WTC11 (cell line): ENCODE results near the gene SLIT3. TPM values are rescaled to one million over a fixed set of nuclear protein-coding genes. Genes with fewer than 3 reads are reported as not detected.

ENCODE experiments used
- ATAC-seq: fragments of 200-7000 bp; cut with Tn5 transposase; 2 replicates; pipeline ENCODE4 v1.10.0; 2021; ENCODE audit warnings: mild to moderate bottlenecking, moderate library complexity
- CTCF ChIA-PET: fragments of 300-600 bp; sonication (Branson Sonifier 250); formaldehyde crosslinking; loops from one replicate; lab custom pipeline; 2021; ENCODE audit warnings: antibody characterized with exemption; lab: Charles Lee
- POLR2A ChIA-PET: fragments of 350-600 bp; sonication (Branson Sonifier 250); formaldehyde crosslinking; loops from one replicate; lab custom pipeline; 2021; ENCODE audit warnings: antibody characterized with exemption; lab: Charles Lee
- DNase-seq: peaks from one replicate; pipeline ENCODE4 v3.0.0; 2021; ENCODE audit warnings: low spot score
- H3K27ac Mint-ChIP-seq: 2 replicates; pipeline ENCODE4 v1.8.0; 2021; ENCODE audit warnings: mixed read lengths
- H3K27me3 Mint-ChIP-seq: 2 replicates; pipeline ENCODE4 v1.8.0; 2021; ENCODE audit warnings: low read depth, mild to moderate bottlenecking, moderate library complexity, mixed read lengths
- H3K36me3 Mint-ChIP-seq: 2 replicates; pipeline ENCODE4 v1.8.0; 2021; ENCODE audit warnings: mixed read lengths
- H3K4me1 Mint-ChIP-seq: 2 replicates; pipeline ENCODE4 v1.8.0; 2022; ENCODE audit warnings: mixed read lengths
- H3K4me3 Mint-ChIP-seq: 2 replicates; pipeline ENCODE4 v1.8.0; 2021; ENCODE audit warnings: mild to moderate bottlenecking, moderate library complexity, mixed read lengths
- H3K9me3 Mint-ChIP-seq: 2 replicates; pipeline ENCODE4 v1.8.0; 2021; ENCODE audit warnings: mixed read lengths
- ARID4B ChIP-seq: sonication (generic); formaldehyde crosslinking; IDR thresholded peaks from 2 replicates; pipeline ENCODE4 v1.8.0; 2023; ENCODE audit warnings: missing genetic modification reagents, mild to moderate bottlenecking, borderline replicate concordance
- FOXP1 ChIP-seq: sonication (generic); formaldehyde crosslinking; IDR thresholded peaks from 2 replicates; pipeline ENCODE4 v1.8.0; 2022; ENCODE audit warnings: missing genetic modification reagents, mild to moderate bottlenecking, moderate library complexity, borderline replicate concordance
- HMGA2 ChIP-seq: fragments of 250-450 bp; sonication (Bioruptor Pico); IDR thresholded peaks from 2 replicates; pipeline ENCODE4 v1.4.0; 2021; ENCODE audit warnings: mild to moderate bottlenecking, moderate library complexity
- MAX ChIP-seq: sonication (generic); formaldehyde crosslinking; IDR thresholded peaks from 2 replicates; pipeline ENCODE4 v1.8.0; 2022; ENCODE audit warnings: mild to moderate bottlenecking, missing genetic modification reagents
- MLX ChIP-seq: sonication (generic); formaldehyde crosslinking; IDR thresholded peaks from 2 replicates; pipeline ENCODE4 v1.8.1; 2023; ENCODE audit warnings: mild to moderate bottlenecking, missing genetic modification reagents, moderate library complexity
- NFATC4 ChIP-seq: fragments of 250-450 bp; sonication (Bioruptor Pico); IDR thresholded peaks from 2 replicates; pipeline ENCODE4 v1.9.0; 2021; ENCODE audit warnings: mild to moderate bottlenecking
- NR1H2 ChIP-seq: sonication (generic); formaldehyde crosslinking; IDR thresholded peaks from 2 replicates; pipeline ENCODE4 v1.9.0; 2021; ENCODE audit warnings: mild to moderate bottlenecking, moderate library complexity, missing genetic modification reagents
- NR3C1 ChIP-seq: sonication (generic); formaldehyde crosslinking; conservative IDR thresholded peaks from 2 replicates; pipeline ENCODE4 v1.8.1; 2023; ENCODE audit warnings: low read depth, mild to moderate bottlenecking, missing genetic modification reagents
- OVOL2 ChIP-seq: fragments of 250-450 bp; sonication (Bioruptor Pico); IDR thresholded peaks from 2 replicates; pipeline ENCODE4 v1.9.0; 2021; ENCODE audit warnings: mild to moderate bottlenecking, borderline replicate concordance
- RORB ChIP-seq: fragments of 250-450 bp; sonication (Bioruptor Pico); IDR thresholded peaks from 2 replicates; pipeline ENCODE4 v1.9.0; 2021; ENCODE audit warnings: mild to moderate bottlenecking
- SMAD3 ChIP-seq: sonication (generic); formaldehyde crosslinking; IDR thresholded peaks from 2 replicates; pipeline ENCODE4 v1.8.0; 2022; ENCODE audit warnings: missing genetic modification reagents, mild to moderate bottlenecking, borderline replicate concordance
- SMAD4 ChIP-seq: sonication (generic); formaldehyde crosslinking; IDR thresholded peaks from 2 replicates; pipeline ENCODE4 v1.8.0; 2022; ENCODE audit warnings: mild to moderate bottlenecking, missing genetic modification reagents
- SOX15 ChIP-seq: fragments of 250-450 bp; sonication (Bioruptor Pico); IDR thresholded peaks from 2 replicates; pipeline ENCODE4 v1.9.0; 2021; ENCODE audit warnings: mild to moderate bottlenecking
- SP1 ChIP-seq: sonication (generic); formaldehyde crosslinking; conservative IDR thresholded peaks from 2 replicates; pipeline ENCODE4 v1.8.1; 2022; ENCODE audit warnings: missing genetic modification reagents
- TCF7 ChIP-seq: sonication (generic); formaldehyde crosslinking; IDR thresholded peaks from 2 replicates; pipeline ENCODE4 v1.8.0; 2022; ENCODE audit warnings: mild to moderate bottlenecking, low read depth, missing genetic modification reagents, moderate library complexity
- TEAD1 ChIP-seq: sonication (generic); formaldehyde crosslinking; IDR thresholded peaks from 2 replicates; pipeline ENCODE4 v1.8.0; 2022; ENCODE audit warnings: mild to moderate bottlenecking, missing genetic modification reagents
- TEAD4 ChIP-seq: sonication (generic); formaldehyde crosslinking; IDR thresholded peaks from 2 replicates; pipeline ENCODE4 v1.8.0; 2022; ENCODE audit warnings: mild to moderate bottlenecking, missing genetic modification reagents
- ZNF121 ChIP-seq: sonication (generic); formaldehyde crosslinking; IDR thresholded peaks from 2 replicates; pipeline ENCODE4 v1.8.0; 2023; ENCODE audit warnings: missing genetic modification reagents
- ZNF138 ChIP-seq: sonication (generic); formaldehyde crosslinking; conservative IDR thresholded peaks from 2 replicates; pipeline ENCODE4 v1.8.1; 2022; ENCODE audit warnings: mild to moderate bottlenecking, moderate library complexity, missing genetic modification reagents
- ZNF219 ChIP-seq: sonication (generic); formaldehyde crosslinking; IDR thresholded peaks from 2 replicates; pipeline ENCODE4 v1.8.0; 2023; ENCODE audit warnings: missing genetic modification reagents, mild to moderate bottlenecking, borderline replicate concordance
- ZNF317 ChIP-seq: sonication (generic); formaldehyde crosslinking; IDR thresholded peaks from 2 replicates; pipeline ENCODE4 v1.8.1; 2023; ENCODE audit warnings: low read depth, mild to moderate bottlenecking, moderate library complexity, missing genetic modification reagents, borderline replicate concordance
- ZNF396 ChIP-seq: fragments of 250-450 bp; sonication (Bioruptor Pico); IDR thresholded peaks from 2 replicates; pipeline ENCODE4 v1.8.0; 2021; ENCODE audit warnings: mild to moderate bottlenecking, moderate library complexity, borderline replicate concordance
- total RNA-seq: library from RNA; stranded (reverse); gene quantifications from 3 replicates; pipeline ENCODE4 v1.2.3, GENCODE V29; 2021
- TF ChIP-seq, protein P1 (sequence below): fragments of 250-450 bp; sonication (Bioruptor Pico); IDR thresholded peaks from 2 replicates; pipeline ENCODE4 v1.9.0; 2021; ENCODE audit warnings: mild to moderate bottlenecking

Gene SLIT3
- total RNA-seq, 1 experiment from 2014 or later: 1.9 TPM

- Mint-ChIP-seq H3K27ac (no peak overlapping the region), H3K4me1 (peaks cover 21% of the 10 kb centered on the region), H3K4me3 (no peak overlapping the region), H3K9me3 (no peaks in the 10 kb centered on the region), H3K36me3 (no peaks in the 10 kb centered on the region), H3K27me3 (no peaks in the 10 kb centered on the region)
- ChIA-PET POLR2A (interaction anchor here (0.6 kb wide), 1 partner anchor 362 kb away, joined by 3 read pairs; no protein-coding TSS in a partner anchor), CTCF (interaction anchor here (0.6 kb wide), 1 partner anchor 48 kb away, joined by 3 read pairs; no protein-coding TSS in a partner anchor)
- TF ChIP-seq ZNF138 (no peak), FOXP1 (no peak)
- no peak for DNase-seq
- no peak for ATAC-seq
Measured at GRCh38 chr5:168934169-168934568, 366.8 kb downstream of the SLIT3 start.

DNA sequence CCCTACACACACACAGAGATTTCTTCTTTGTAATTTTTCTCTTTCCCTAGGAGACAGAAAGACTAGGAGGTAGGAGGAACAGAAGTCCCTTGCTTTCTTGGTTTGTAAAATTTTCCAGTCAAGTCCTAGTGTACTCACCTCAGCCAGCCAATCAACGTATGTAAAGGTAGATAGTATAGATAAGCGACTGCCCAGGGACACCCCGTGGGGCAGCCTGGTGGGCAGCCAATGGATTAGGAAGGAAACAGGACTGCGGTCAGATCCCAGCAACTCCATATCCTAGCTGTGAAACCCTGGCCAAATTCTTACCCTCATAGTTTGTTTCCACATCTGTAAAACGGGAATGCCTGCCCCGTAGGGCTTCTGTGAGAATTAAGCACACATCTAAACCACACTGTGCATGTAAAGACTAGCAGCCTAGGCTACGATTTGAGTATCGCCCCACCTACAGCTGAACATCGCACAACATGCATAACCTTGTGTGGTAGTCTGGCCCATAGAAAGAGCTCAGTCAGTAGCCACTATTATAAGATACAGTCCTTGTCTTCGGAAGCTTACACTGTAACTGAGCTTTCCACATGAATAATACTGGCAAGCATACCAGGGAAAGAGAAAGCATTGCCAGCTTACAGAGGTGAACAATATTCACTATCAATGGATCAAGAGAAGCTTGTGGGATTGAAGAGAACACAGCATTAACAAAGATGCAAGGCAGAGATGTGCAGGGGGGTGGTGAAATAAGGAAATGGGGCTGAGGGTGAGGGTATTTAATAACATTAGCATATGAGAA lies 368.3 kb downstream of the SLIT3 start:
- no peak for DNase-seq
- H3K4me3 Mint-ChIP-seq: no peak overlapping the region
- CTCF ChIA-PET: interaction anchor here (1.1 to 1.6 kb wide), 3 partner anchors 15 to 262 kb away, joined by 3 to 5 read pairs (median 4); no protein-coding TSS in a partner anchor
- POLR2A ChIA-PET: no interaction called here
- TF ChIP-seq MAX (CRISPR knock-in tag) (no peak), SMAD4 (CRISPR knock-in tag) (no peak), NR3C1 (CRISPR knock-in tag) (no peak), SP1 (CRISPR knock-in tag) (no peak), ZNF121 (CRISPR knock-in tag) (no peak), MLX (CRISPR knock-in tag) (no peak), OVOL2 (CRISPR knock-in tag) (no peak)
- no peaks in the 10 kb centered on the region for H3K27me3 Mint-ChIP-seq
- peak; percentile 61 for ATAC-seq
- no peaks in the 10 kb centered on the region for H3K36me3 Mint-ChIP-seq
- no peaks in the 10 kb centered on the region for H3K9me3 Mint-ChIP-seq
- no peak overlapping the region for H3K27ac Mint-ChIP-seq
- H3K4me1 Mint-ChIP-seq: peaks cover 21% of the 10 kb centered on the region

- TF ChIP-seq RORB (CRISPR knock-in tag) (no peak), SOX15 (CRISPR knock-in tag) (no peak), SMAD3 (CRISPR knock-in tag) (no peak), OVOL2 (CRISPR knock-in tag) (no peak), ZNF317 (CRISPR knock-in tag) (no peak), NFATC4 (CRISPR knock-in tag) (no peak), TCF7 (CRISPR knock-in tag) (no peak), ZNF121 (CRISPR knock-in tag) (no peak), TEAD4 (CRISPR knock-in tag) (no peak), ARID4B (CRISPR knock-in tag) (no peak), ZNF219 (CRISPR knock-in tag) (no peak), NR1H2 (CRISPR knock-in tag) (no peak), SP1 (CRISPR knock-in tag) (no peak), ZNF396 (CRISPR knock-in tag) (no peak), HMGA2 (CRISPR knock-in tag) (no peak), TEAD1 (CRISPR knock-in tag) (no peak)
- TF ChIP-seq, protein P1, sequence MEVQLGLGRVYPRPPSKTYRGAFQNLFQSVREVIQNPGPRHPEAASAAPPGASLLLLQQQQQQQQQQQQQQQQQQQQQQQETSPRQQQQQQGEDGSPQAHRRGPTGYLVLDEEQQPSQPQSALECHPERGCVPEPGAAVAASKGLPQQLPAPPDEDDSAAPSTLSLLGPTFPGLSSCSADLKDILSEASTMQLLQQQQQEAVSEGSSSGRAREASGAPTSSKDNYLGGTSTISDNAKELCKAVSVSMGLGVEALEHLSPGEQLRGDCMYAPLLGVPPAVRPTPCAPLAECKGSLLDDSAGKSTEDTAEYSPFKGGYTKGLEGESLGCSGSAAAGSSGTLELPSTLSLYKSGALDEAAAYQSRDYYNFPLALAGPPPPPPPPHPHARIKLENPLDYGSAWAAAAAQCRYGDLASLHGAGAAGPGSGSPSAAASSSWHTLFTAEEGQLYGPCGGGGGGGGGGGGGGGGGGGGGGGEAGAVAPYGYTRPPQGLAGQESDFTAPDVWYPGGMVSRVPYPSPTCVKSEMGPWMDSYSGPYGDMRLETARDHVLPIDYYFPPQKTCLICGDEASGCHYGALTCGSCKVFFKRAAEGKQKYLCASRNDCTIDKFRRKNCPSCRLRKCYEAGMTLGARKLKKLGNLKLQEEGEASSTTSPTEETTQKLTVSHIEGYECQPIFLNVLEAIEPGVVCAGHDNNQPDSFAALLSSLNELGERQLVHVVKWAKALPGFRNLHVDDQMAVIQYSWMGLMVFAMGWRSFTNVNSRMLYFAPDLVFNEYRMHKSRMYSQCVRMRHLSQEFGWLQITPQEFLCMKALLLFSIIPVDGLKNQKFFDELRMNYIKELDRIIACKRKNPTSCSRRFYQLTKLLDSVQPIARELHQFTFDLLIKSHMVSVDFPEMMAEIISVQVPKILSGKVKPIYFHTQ (CRISPR knock-in tag): no peak
- Mint-ChIP-seq H3K4me3 (no peak overlapping the region), H3K27me3 (no peaks in the 10 kb centered on the region), H3K36me3 (no peaks in the 10 kb centered on the region), H3K4me1 (peaks cover 21% of the 10 kb centered on the region), H3K9me3 (no peaks in the 10 kb centered on the region), H3K27ac (no peak overlapping the region)
- no peak for ATAC-seq
- ChIA-PET POLR2A (no interaction called here), CTCF (interaction anchor here (1.3 kb wide), 1 partner anchor 15 kb away, joined by 3 read pairs; no protein-coding TSS in a partner anchor)
- no peak for DNase-seq
Measured at GRCh38 chr5:168931638-168932345, 369.1 kb downstream of the SLIT3 start.
